Nephron (organoid): Measurements from ENCODE around the gene NELFCD.
"Not testable (repeated sequence)": the region's sequence is repeated elsewhere in the genome, so short reads cannot be mapped to it uniquely, and the experiment has no call there.

Experiments
- H3K27ac Mint-ChIP-seq, 3 experiments: 2 replicates each; pipeline ENCODE4 v1.8.0; 2020; ENCODE audit warnings: mixed read lengths in 3 of 3, mild to moderate bottlenecking in 2 of 3, moderate library complexity in 1 of 3
- H3K27me3 Mint-ChIP-seq: 2 replicates; pipeline ENCODE4 v1.8.0; 2021; ENCODE audit warnings: low read depth, mild to moderate bottlenecking, moderate library complexity, mixed read lengths
- H3K36me3 Mint-ChIP-seq: 2 replicates; pipeline ENCODE4 v1.8.0; 2020; ENCODE audit warnings: low read depth, mixed read lengths
- H3K4me1 Mint-ChIP-seq: 2 replicates; pipeline ENCODE4 v1.8.0; 2020; ENCODE audit warnings: mixed read lengths
- H3K4me3 Mint-ChIP-seq, 3 experiments: 2 replicates each; pipeline ENCODE4 v1.8.0; 2020; ENCODE audit warnings: mild to moderate bottlenecking in 3 of 3, mixed read lengths in 3 of 3, moderate library complexity in 2 of 3
- H3K9me3 Mint-ChIP-seq: 2 replicates; pipeline ENCODE4 v1.8.0; 2020; ENCODE audit warnings: mixed read lengths
- CTCF ChIP-seq, 3 experiments: fragments of 200-600 bp; sonication (generic); IDR thresholded peaks; one replicate each; pipeline ENCODE4 v1.5.0; 2021; ENCODE audit warnings: antibody characterized with exemption in 3 of 3; ENCODE audit not compliant: unreplicated experiment in 3 of 3

NELFCD gene

DNA sequence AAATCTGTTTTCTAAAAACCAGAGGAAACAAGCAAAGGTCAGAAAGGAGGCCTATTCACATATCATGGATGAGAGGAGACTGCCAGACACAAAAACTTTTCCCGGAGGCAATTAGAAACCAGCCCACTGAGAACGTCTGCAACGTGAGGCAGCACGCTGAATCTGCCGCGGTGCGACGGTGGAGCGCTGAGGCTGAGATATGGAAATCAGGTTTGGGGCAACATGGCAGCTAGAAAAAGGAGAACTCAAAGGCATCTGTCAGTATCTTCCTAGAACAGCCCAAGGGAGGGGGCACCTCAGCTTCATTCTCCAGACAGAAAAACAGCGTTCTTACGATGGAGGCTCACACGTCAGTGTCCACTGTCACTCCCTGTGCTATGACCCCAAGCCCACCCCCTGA is 56.3 kb downstream of the NELFCD start:
- peaks cover 37% of the 10 kb centered on the region for H3K4me1 Mint-ChIP-seq
- no peak for TF ChIP-seq CTCF (IDR thresholded peaks at IDR 0.05; ENCODE audit: unreplicated experiment in 3 of 3)
- H3K36me3 Mint-ChIP-seq: peaks cover 50% of the 10 kb centered on the region
- H3K27me3 Mint-ChIP-seq: no peaks in the 10 kb centered on the region
- H3K27ac Mint-ChIP-seq: no peak overlapping the region
- H3K9me3 Mint-ChIP-seq: no peaks in the 10 kb centered on the region
- H3K4me3 Mint-ChIP-seq: no peak overlapping the region

GRCh38 chr20:59039233-59039632 is 58.2 kb downstream of the NELFCD start:
- no peaks in the 10 kb centered on the region for H3K27me3 Mint-ChIP-seq
- no peak for TF ChIP-seq CTCF (IDR thresholded peaks at IDR 0.05; ENCODE audit: unreplicated experiment in 3 of 3)
- no peak overlapping the region for H3K4me3 Mint-ChIP-seq
- peaks cover 46% of the 10 kb centered on the region for H3K36me3 Mint-ChIP-seq
- H3K9me3 Mint-ChIP-seq: no peaks in the 10 kb centered on the region
- H3K27ac Mint-ChIP-seq: no peak overlapping the region
- H3K4me1 Mint-ChIP-seq: peaks cover 31% of the 10 kb centered on the region

DNA sequence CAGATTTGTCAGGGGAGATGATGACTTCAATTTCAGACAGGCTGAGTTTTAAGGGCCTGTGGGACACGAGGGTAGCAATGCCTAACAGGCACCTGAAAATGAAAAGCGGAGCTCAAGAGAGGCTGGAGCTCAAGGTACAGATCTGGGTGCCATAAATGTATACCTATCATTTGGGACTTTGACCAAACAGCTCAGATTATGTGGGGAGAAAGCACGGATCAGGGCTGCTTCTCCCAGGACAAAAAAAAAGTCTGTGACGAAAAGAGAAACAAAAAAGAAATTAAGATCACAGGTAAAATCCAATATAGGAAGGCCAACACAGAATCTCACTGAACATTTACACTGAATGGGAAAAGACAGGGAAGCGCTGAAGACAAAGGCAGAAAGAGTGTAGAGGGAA is 59.6 kb downstream of the NELFCD start:
- Mint-ChIP-seq H3K27ac (peak overlapping the region in 2 of 3 experiments; percentile 19 to 68), H3K9me3 (no peaks in the 10 kb centered on the region), H3K4me1 (peaks cover 31% of the 10 kb centered on the region), H3K36me3 (peaks cover 36% of the 10 kb centered on the region), H3K27me3 (no peaks in the 10 kb centered on the region), H3K4me3 (peak overlapping the region; percentile 73 to 86 (median 83))
- TF ChIP-seq CTCF (IDR thresholded peaks at IDR 0.05; ENCODE audit: unreplicated experiment in 3 of 3): no peak

DNA sequence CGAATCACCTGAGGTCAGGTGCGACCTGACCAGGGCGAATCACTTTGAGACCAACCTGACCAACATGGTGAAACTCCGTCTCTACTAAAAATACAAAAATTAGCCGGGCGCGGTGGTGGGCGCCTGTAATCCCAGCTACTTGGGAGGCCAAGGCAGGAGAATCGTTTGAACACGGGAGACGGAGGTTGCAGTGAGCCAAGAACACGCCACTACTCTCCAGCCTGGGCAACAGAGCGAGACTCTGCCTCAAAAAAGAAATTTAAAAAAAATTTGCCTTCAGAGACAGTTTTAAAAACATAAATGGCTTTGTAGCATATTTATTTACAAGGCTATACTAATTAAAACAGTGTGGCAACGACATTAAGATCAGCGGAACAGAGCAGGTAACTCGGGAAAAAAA is 60.4 kb downstream of the NELFCD start:
- not testable (repeated sequence) for H3K27me3 Mint-ChIP-seq, H3K9me3 Mint-ChIP-seq
- H3K4me1 Mint-ChIP-seq: peaks cover 31% of the 10 kb centered on the region
- H3K36me3 Mint-ChIP-seq: peaks cover 29% of the 10 kb centered on the region
- H3K4me3 Mint-ChIP-seq: peak overlapping the region; percentile 73 to 86 (median 83)
- H3K27ac Mint-ChIP-seq: peak overlapping the region in 1 of 3 experiments; percentile 68

DNA sequence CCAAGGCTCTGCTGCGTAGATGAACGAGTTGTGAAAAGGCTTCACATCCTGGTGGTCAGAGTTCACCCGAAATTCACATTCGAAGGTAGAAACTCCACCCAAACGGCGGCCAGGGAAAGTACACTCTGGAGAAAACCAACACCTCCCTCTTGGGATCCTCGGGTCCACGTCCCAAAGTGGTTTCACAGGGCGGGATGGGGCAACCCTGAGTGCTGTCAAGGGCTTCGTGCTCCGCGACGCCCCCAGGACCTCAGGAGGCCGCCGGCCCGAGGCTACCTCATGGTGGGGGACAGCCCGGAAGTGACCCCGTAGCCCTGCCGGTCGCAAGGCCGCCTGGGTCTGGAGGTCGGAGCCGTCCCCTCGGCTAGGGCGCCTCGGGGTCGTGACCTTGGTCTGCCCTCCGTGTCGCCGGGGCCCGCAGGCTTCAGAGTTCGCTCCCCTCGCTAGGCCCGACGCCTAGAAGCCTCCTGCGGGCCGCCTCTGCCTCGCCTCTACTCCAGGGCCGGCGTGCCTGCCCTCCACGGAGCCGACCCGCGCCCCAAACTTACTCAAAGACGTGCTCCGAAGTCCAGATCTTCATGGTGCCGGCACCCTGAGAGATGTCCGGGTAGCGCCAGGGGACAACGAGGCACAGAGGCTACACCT is 61.2 kb downstream of the NELFCD start, which contains the start of gene PRELID3B:
Gene PRELID3B (minus strand): TSS at position 636 of the 645 bp plus-strand sequence. CDS start 56 bp downstream, at position 580.
- Mint-ChIP-seq H3K36me3 (peaks cover 21% of the 10 kb centered on the region), H3K27ac (peak within 1 kb of the TSS; percentile 52 to 83 (median 61)), H3K9me3 (no peaks in the 10 kb centered on the region), H3K27me3 (no peaks in the 10 kb centered on the region), H3K4me3 (peak within 1 kb of the TSS; percentile 73 to 92 (median 86)), H3K4me1 (peaks cover 31% of the 10 kb centered on the region)
- no peak for TF ChIP-seq CTCF (IDR thresholded peaks at IDR 0.05; ENCODE audit: unreplicated experiment in 3 of 3)

DNA sequence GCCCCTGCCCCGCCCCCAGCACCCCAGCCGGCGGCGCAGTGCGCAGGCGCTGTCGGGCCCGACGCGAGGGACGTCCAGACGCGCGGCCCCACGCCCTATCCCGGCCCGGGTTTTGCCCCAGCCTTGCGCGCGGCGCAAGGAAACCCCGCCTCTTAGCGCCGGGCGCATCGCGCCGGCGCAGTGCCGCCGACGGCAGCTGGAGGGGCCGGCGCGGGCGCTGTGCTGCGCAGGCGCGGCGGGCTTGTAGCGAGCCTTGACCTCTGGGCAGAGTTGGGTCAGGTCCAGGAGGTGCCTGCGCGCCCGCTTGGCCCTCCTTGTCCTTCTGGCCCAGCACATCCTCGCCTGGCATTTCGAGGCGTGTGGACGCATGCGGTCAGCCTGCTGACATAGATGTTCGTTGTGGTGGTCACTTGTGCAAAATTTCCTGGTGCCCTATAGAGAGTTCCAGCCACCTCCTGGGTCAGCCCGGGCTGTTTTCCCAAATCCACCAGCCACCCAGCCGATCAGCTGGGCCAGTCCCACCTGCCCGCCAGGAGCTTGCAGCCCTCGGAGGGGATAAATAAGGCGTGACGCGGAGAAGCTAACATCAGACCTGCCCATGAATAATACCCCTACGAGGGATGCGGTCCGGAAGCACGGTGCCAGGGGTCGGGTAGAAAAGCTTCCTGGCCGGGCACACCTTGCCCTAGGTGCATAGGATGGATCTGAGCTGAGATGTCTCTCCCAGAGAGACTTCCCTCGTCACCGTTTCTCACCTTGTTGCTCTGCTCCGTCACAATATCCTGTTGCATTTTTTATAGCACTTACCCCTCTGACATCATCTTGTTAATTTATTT is 62.0 kb downstream of the NELFCD start:
- peaks cover 31% of the 10 kb centered on the region for H3K4me1 Mint-ChIP-seq
- peaks cover 13% of the 10 kb centered on the region for H3K36me3 Mint-ChIP-seq
- no peaks in the 10 kb centered on the region for H3K9me3 Mint-ChIP-seq
- TF ChIP-seq CTCF (IDR thresholded peaks at IDR 0.05; ENCODE audit: unreplicated experiment in 3 of 3): no peak
- H3K27ac Mint-ChIP-seq: peak overlapping the region; percentile 52 to 83 (median 61)
- H3K4me3 Mint-ChIP-seq: peak overlapping the region; percentile 73 to 92 (median 86)
- no peaks in the 10 kb centered on the region for H3K27me3 Mint-ChIP-seq
